ENCODE data around the gene AFMID.

DNA sequence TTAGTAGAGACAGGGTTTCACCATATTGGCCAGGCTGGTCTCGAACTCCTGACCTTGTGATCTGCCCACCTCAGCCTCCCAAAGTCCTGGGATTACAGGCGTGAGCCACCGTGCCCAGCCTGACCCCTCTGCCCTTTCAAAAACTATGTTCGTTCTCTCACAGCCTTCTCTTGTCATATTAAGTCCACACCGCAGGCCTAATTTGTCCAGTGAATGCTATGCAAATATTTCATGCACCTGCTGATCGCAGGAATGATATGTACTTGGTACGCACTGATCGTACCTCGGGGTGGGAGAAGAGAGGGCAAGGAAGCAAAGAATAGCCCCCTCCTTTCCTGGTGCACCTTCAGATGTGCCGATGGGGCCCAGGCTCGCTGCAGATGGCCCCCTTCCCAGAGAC, 23.9 kb downstream of the AFMID start:
- TF ChIP-seq, protein P1, sequence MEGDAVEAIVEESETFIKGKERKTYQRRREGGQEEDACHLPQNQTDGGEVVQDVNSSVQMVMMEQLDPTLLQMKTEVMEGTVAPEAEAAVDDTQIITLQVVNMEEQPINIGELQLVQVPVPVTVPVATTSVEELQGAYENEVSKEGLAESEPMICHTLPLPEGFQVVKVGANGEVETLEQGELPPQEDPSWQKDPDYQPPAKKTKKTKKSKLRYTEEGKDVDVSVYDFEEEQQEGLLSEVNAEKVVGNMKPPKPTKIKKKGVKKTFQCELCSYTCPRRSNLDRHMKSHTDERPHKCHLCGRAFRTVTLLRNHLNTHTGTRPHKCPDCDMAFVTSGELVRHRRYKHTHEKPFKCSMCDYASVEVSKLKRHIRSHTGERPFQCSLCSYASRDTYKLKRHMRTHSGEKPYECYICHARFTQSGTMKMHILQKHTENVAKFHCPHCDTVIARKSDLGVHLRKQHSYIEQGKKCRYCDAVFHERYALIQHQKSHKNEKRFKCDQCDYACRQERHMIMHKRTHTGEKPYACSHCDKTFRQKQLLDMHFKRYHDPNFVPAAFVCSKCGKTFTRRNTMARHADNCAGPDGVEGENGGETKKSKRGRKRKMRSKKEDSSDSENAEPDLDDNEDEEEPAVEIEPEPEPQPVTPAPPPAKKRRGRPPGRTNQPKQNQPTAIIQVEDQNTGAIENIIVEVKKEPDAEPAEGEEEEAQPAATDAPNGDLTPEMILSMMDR (IDR thresholded peaks at IDR 0.05) = no peak
- no peak for TF ChIP-seq POLR2A (IDR thresholded peaks at IDR 0.05)
